Lower lobe of right lung (tissue), 2 donors: ENCODE measurements around the gene ZBTB40. TPM values are rescaled to one million over a fixed set of nuclear protein-coding genes. Genes with fewer than 3 reads are reported as not detected.

ENCODE experiments used
- ATAC-seq, 2 donors: fragments of 200-7000 bp; cut with Tn5 transposase; one replicate each; pipeline ENCODE4 v1.9.1; 2020 to 2022; ENCODE audit warnings: mild to moderate bottlenecking in 2 of 2, moderate library complexity in 2 of 2
- DNase-seq: peaks from one replicate; pipeline ENCODE4 v3.0.0-alpha.2; 2020
- H3K27ac ChIP-seq: fragments of 200-600 bp; one replicate; pipeline ENCODE4 v1.8.0; 2022
- H3K27me3 ChIP-seq: fragments of 200-600 bp; one replicate; pipeline ENCODE4 v1.8.0; 2022; ENCODE audit warnings: low read depth
- H3K36me3 ChIP-seq: fragments of 200-600 bp; one replicate; pipeline ENCODE4 v1.8.0; 2022; ENCODE audit warnings: mild to moderate bottlenecking
- H3K4me1 ChIP-seq: fragments of 200-600 bp; one replicate; pipeline ENCODE4 v1.8.0; 2022
- H3K4me3 ChIP-seq: fragments of 200-600 bp; one replicate; pipeline ENCODE4 v1.8.0; 2022; ENCODE audit warnings: mild to moderate bottlenecking
- H3K9me3 ChIP-seq: fragments of 200-600 bp; one replicate; pipeline ENCODE4 v1.8.0; 2022
- intact Hi-C: fragments of 100-400 bp; cut with DNase I; formaldehyde crosslinking; loops from one replicate; pipeline ENCODE4 v1.11.0; 2022
- total RNA-seq: library from RNA; stranded (reverse); fragmentation: NEBNext Ultra II Directional; extraction: Animal tissue kit (Norgen Biotek cat#: 25700); gene quantifications from one replicate; pipeline ENCODE4 v1.2.1, GENCODE V29; 2021
- TF ChIP-seq, protein P1 (sequence below): fragments of 200-600 bp; IDR thresholded peaks from one replicate; pipeline ENCODE4 v1.8.0; 2022; ENCODE audit warnings: antibody characterized with exemption, mild to moderate bottlenecking
- donor health status: DM: no; HTN: yes; CAD: no; lungs with severe emphysema.

The ZBTB40 gene
- total RNA-seq, 1 donor from 2014 or later, result 25.3 TPM

DNA sequence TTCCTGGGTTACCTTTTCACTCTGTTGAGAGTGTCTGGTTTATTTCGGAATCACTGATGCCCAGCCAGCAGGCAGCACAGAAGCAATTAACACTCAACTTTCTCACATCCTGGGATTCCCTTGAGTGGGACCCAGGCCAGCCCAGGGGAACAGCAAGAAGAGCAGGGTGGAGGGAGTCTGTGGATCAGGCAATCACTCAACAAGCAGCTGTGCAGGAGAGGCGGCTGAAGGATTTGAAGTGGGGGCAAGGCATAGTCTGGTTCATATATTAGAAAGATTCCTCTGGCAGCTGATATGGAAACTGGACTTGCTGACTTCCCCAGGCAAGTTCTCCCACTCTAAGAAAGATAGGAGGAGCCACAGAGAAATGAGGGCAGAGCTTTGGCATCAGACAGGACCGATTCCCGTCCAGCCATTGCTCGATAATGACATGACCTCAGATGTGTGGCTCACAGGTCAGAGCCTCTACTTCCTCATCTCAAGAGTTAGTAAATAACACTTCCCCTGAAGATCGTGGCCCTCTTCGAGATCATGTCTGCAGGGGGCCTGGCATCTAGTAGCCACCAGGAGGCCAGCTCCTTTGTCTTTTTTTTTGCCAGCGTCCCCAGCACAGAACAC is 124.0 kb downstream of the ZBTB40 start:
- TF ChIP-seq, protein P1, sequence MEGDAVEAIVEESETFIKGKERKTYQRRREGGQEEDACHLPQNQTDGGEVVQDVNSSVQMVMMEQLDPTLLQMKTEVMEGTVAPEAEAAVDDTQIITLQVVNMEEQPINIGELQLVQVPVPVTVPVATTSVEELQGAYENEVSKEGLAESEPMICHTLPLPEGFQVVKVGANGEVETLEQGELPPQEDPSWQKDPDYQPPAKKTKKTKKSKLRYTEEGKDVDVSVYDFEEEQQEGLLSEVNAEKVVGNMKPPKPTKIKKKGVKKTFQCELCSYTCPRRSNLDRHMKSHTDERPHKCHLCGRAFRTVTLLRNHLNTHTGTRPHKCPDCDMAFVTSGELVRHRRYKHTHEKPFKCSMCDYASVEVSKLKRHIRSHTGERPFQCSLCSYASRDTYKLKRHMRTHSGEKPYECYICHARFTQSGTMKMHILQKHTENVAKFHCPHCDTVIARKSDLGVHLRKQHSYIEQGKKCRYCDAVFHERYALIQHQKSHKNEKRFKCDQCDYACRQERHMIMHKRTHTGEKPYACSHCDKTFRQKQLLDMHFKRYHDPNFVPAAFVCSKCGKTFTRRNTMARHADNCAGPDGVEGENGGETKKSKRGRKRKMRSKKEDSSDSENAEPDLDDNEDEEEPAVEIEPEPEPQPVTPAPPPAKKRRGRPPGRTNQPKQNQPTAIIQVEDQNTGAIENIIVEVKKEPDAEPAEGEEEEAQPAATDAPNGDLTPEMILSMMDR, result no peak
- no peaks in the 10 kb centered on the region for H3K9me3 ChIP-seq
- DNase-seq (no peak), ATAC-seq (no peak)
- H3K27ac ChIP-seq, result no peak overlapping the region
- no peaks in the 10 kb centered on the region for H3K4me1 ChIP-seq
- no peak overlapping the region for H3K4me3 ChIP-seq
- intact Hi-C loops, result no loop called here
- peaks cover 15% of the 10 kb centered on the region for H3K27me3 ChIP-seq
- H3K36me3 ChIP-seq, result no peaks in the 10 kb centered on the region

DNA sequence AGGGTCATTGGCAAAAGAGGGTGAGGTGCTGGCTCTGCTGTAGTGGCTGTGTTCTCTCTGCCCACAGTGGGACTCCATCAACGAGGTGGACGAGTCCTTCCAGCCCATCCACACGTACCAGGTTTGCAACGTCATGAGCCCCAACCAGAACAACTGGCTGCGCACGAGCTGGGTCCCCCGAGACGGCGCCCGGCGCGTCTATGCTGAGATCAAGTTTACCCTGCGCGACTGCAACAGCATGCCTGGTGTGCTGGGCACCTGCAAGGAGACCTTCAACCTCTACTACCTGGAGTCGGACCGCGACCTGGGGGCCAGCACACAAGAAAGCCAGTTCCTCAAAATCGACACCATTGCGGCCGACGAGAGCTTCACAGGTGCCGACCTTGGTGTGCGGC is 124.5 kb downstream of the ZBTB40 start:
- ATAC-seq (no peak), DNase-seq (no peak)
- intact Hi-C loops, result no loop called here
- no peak overlapping the region for H3K4me3 ChIP-seq
- H3K36me3 ChIP-seq, result no peaks in the 10 kb centered on the region
- H3K9me3 ChIP-seq, result no peaks in the 10 kb centered on the region
- TF ChIP-seq, protein P1, result no peak
- H3K27me3 ChIP-seq, result peaks cover 14% of the 10 kb centered on the region
- no peaks in the 10 kb centered on the region for H3K4me1 ChIP-seq
- H3K27ac ChIP-seq, result no peak overlapping the region

DNA sequence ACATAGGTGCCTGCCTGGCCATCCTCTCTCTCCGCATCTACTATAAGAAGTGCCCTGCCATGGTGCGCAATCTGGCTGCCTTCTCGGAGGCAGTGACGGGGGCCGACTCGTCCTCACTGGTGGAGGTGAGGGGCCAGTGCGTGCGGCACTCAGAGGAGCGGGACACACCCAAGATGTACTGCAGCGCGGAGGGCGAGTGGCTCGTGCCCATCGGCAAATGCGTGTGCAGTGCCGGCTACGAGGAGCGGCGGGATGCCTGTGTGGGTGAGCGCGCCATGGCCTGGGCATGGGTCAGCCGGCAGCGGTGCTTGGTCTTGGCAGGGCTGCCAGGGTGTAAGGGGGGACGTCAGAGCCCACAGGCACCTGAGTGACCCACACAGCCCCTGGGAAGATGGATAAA is 125.0 kb downstream of the ZBTB40 start:
- H3K4me1 ChIP-seq, result no peaks in the 10 kb centered on the region
- intact Hi-C loops, result no loop called here
- ATAC-seq (no peak), DNase-seq (no peak)
- H3K36me3 ChIP-seq, result no peaks in the 10 kb centered on the region
- TF ChIP-seq, protein P1, result no peak
- no peaks in the 10 kb centered on the region for H3K9me3 ChIP-seq
- H3K4me3 ChIP-seq, result no peak overlapping the region
- H3K27me3 ChIP-seq, result peaks cover 14% of the 10 kb centered on the region
- no peak overlapping the region for H3K27ac ChIP-seq

DNA sequence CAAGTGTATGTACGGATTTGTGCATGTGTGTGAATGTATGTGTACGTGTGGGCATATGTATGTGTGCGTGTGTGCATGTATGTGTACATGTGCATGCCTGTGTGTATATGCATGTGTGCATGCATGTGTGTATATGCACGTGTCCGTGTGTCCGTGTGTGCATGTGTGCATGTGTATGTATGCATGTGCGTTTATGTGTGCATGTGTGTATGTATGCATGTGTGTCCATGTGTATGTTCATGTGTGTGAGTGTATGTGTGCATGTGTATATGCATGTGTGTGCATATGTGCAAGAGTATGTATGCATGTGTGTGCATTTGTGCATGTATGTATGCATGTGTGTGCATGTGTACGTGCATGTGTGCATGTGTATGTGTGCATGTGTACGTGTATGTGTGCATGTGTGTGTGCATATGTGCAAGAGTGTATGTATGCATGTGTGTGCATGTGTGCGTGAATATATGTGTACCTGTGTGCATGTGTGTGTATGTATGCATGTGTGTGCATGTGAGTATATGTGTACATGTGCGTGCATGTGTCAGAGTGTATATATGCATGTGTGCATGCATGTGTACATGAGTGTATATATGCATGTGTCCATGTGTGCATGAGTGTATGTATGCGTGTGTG is 127.2 kb downstream of the ZBTB40 start:
- intact Hi-C loops, result no loop called here
- Histone ChIP-seq H3K4me3 (no peak overlapping the region), H3K27me3 (peaks cover under 1% of the 10 kb centered on the region), H3K4me1 (no peaks in the 10 kb centered on the region), H3K27ac (no peak overlapping the region), H3K9me3 (no peaks in the 10 kb centered on the region), H3K36me3 (no peaks in the 10 kb centered on the region)
- DNase-seq, result no peak
- ATAC-seq, result no peak
- TF ChIP-seq, protein P1, result no peak

DNA sequence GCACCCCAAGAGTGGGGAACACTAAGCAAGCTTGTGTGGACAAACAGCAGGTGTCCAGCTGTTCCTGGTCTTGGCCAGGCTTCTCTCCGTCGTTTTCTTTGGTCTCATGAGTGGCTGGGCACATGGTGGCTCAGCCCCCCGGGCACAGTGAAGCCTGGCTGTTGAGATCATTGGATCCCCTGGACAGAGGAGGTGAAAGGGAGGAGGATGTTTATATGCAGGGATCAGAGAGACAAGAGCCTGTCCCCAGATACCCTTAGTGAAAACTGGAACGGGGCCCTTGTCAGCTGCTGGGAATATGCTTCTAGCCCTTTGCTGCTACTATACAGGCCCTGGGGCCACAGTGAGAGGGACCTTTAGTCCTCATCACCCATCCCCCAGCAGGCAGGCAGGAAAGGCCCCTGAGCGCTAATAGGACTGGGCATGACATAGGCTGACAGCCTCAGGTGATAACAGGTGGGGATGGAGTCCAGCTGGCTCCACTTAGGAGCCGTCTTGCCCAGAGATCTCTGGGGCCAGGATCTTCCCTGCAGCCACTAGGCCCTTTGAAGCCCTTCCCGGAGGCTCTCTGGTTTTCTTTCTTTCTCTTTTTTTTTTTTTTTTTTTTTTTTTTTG is 128.0 kb downstream of the ZBTB40 start:
- ATAC-seq, result no peak
- no peaks in the 10 kb centered on the region for H3K9me3 ChIP-seq
- H3K4me3 ChIP-seq, result no peak overlapping the region
- intact Hi-C loops, result no loop called here
- H3K27ac ChIP-seq, result no peak overlapping the region
- DNase-seq, result no peak
- H3K27me3 ChIP-seq, result peaks cover 3% of the 10 kb centered on the region
- no peaks in the 10 kb centered on the region for H3K36me3 ChIP-seq
- TF ChIP-seq, protein P1, result no peak
- no peaks in the 10 kb centered on the region for H3K4me1 ChIP-seq

Other genes with a start within 250 kb of the ZBTB40 start
- not detected for gene EPHA8, start 111.6 kb downstream of the ZBTB40 start, total RNA-seq
- gene C1QA, start 184.8 kb downstream of the ZBTB40 start, total RNA-seq, result 935 TPM
- 800 TPM for gene C1QC, start 191.8 kb downstream of the ZBTB40 start, total RNA-seq
- gene C1QB, start 201.4 kb downstream of the ZBTB40 start, total RNA-seq, result 1,524 TPM